Body of pancreas (tissue), 4 donors: ENCODE data around the gene THOP1. TPM values are rescaled to one million over a fixed set of nuclear protein-coding genes. Genes with fewer than 3 reads are reported as not detected.

ENCODE experiments used
- ATAC-seq: fragments of 150-250 bp; one replicate; pipeline ENCODE4 v1.9.1; 2016
- DNase-seq, 4 donors: peaks; one replicate each; pipeline ENCODE4 v3.0.0-alpha.2; 2019
- H3K27ac ChIP-seq, 4 donors: fragments of 200-600 bp; sonication (generic); 1 replicate in 3 of 4; 2 replicates in 1 of 4; pipeline versions ENCODE4 v1.5.1 to v1.6.1; 2016 to 2019; ENCODE audit warnings: mild to moderate bottlenecking in 1 of 4, mixed read lengths in 1 of 4, moderate library complexity in 1 of 4
- H3K27me3 ChIP-seq, 2 donors: fragments of 200-600 bp; sonication (generic); one replicate each; pipeline ENCODE4 v1.6.0; 2016; ENCODE audit warnings: mild to moderate bottlenecking in 1 of 2
- H3K36me3 ChIP-seq, 2 donors: fragments of 200-600 bp; sonication (generic); replicated peaks in 1 of 2; 2 replicates each; pipeline ENCODE4 v1.5.1; 2016; ENCODE audit warnings: low read depth in 2 of 2; ENCODE audit not compliant: insufficient read depth in 1 of 2
- H3K4me1 ChIP-seq: fragments of 200-600 bp; sonication (generic); one replicate; pipeline ENCODE4 v1.6.0; 2016
- H3K4me3 ChIP-seq, 2 donors: fragments of 200-600 bp; sonication (generic); 1 replicate in 1 of 2; 2 replicates in 1 of 2; pipeline ENCODE4 v1.5.1; 2016 to 2019
- H3K9me3 ChIP-seq, 3 donors: fragments of 200-600 bp; sonication (generic); 1 replicate in 2 of 3; 2 replicates in 1 of 3; pipeline ENCODE4 v1.5.1; 2016
- CTCF ChIP-seq, 7 experiments: fragments of 450-650 bp in 4 of 7; fragments of 200-600 bp in 3 of 7; sonication (generic) in 3 of 7; IDR thresholded peaks; one replicate each; pipeline ENCODE4 v1.5.1; 2016 to 2019; ENCODE audit warnings: antibody characterized with exemption in 7 of 7
- POLR2A ChIP-seq, 3 donors: fragments of 450-650 bp; IDR thresholded peaks; one replicate each; pipeline ENCODE4 v1.6.1; 2016; ENCODE audit warnings: antibody characterized with exemption in 3 of 3, mild to moderate bottlenecking in 2 of 3
- WGBS, 2 donors: methylation state at CpG; one replicate each; pipeline ENCODE4 v1.1.5; 2017; 5-methylcytosine and 5-hydroxymethylcytosine counted together
- intact Hi-C: fragments of 100-400 bp; cut with DNase I; formaldehyde crosslinking; loops from one replicate; pipeline ENCODE4 v1.15.1; 2023
- total RNA-seq, 2 donors: library from RNA; depleted of rRNA; stranded (reverse); fragments of >200 nt; gene quantifications; one replicate each; pipeline ENCODE4 v1.1.0, GENCODE V29; 2016

THOP1 gene
- total RNA-seq, 2 donors from 2014 or later, result 17.5 to 19.7 TPM

DNA sequence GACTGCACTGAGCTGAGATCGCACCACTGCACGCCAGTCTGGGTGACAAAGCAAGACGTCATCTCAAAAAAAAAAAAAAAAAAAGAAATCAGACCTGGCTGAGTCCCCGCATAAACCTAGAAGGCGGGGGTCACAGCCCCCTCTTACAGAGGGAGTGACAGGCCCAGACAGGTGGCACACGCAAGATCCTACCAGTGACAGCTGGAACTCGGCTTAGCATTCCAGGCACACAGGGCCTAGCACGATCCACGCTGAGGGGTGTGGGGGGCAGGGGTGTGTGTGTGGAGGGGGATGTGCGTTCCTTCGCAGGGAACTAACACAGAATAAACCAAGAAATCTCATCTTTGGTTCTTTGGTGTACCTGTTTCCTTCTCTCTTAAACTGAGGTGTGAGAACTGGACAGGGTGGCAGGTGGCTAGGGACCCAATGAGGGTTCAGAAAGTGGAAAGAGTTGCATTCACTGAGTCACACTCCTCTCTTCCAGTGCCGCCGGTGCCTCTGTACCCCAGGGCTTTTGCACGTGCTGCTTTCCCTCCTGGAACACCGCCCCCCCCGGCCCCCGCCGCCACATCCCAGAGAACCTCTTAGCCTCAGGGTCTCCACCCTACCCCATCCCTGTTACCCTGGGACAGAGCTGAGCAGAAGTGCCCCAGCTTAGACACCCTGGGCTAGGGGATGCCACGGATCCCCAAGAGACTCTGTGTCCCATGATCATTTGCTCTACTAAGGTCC lies 7.2 kb upstream of the THOP1 start:
- 87 to 96% methylated on average over 13 to 19 of the region's 19 CpGs for WGBS, 2 donors
- H3K9me3 ChIP-seq, result no peaks in the 10 kb centered on the region
- H3K27ac ChIP-seq, result no peak overlapping the region
- no peaks in the 10 kb centered on the region for H3K27me3 ChIP-seq
- no peaks in the 10 kb centered on the region for H3K36me3 ChIP-seq
- H3K4me3 ChIP-seq, result no peak overlapping the region
- no peak for DNase-seq
- no peak for ATAC-seq
- intact Hi-C loops, result no loop called here
- TF ChIP-seq POLR2A (IDR thresholded peaks at IDR 0.05), result no peak
- no peak for TF ChIP-seq CTCF (IDR thresholded peaks at IDR 0.05)
- H3K4me1 ChIP-seq, result peaks cover 23% of the 10 kb centered on the region

GRCh38 chr19:2779121-2779740 lies 6.1 kb upstream of the THOP1 start:
- 69 to 77% methylated on average over 12 to 14 of the region's 14 CpGs for WGBS, 2 donors
- Histone ChIP-seq H3K36me3 (no peaks in the 10 kb centered on the region), H3K27me3 (no peaks in the 10 kb centered on the region), H3K4me3 (no peak overlapping the region), H3K4me1 (peaks cover 31% of the 10 kb centered on the region), H3K9me3 (no peaks in the 10 kb centered on the region), H3K27ac (no peak overlapping the region)
- TF ChIP-seq POLR2A (IDR thresholded peaks at IDR 0.05), result no peak
- TF ChIP-seq CTCF (IDR thresholded peaks at IDR 0.05), result no peak
- no peak for ATAC-seq
- intact Hi-C loops, result no loop called here
- no peak for DNase-seq

GRCh38 chr19:2780284-2780683 lies 5.0 kb upstream of the THOP1 start:
- TF ChIP-seq POLR2A (IDR thresholded peaks at IDR 0.05) (no peak), CTCF (IDR thresholded peaks at IDR 0.05) (no peak)
- Histone ChIP-seq H3K27ac (no peak overlapping the region), H3K27me3 (no peaks in the 10 kb centered on the region), H3K4me1 (peaks cover 40% of the 10 kb centered on the region), H3K4me3 (no peak overlapping the region), H3K36me3 (no peaks in the 10 kb centered on the region), H3K9me3 (no peaks in the 10 kb centered on the region)
- no peak for ATAC-seq
- DNase-seq, result no peak
- intact Hi-C loops, result no loop called here
- 79 to 97% methylated on average over 6 to 7 of the region's 7 CpGs for WGBS, 2 donors

GRCh38 chr19:2782329-2782935 lies 2.9 kb upstream of the THOP1 start:
- TF ChIP-seq POLR2A (IDR thresholded peaks at IDR 0.05) (no peak), CTCF (IDR thresholded peaks at IDR 0.05) (no peak)
- Histone ChIP-seq H3K9me3 (no peaks in the 10 kb centered on the region), H3K4me1 (peaks cover 48% of the 10 kb centered on the region), H3K4me3 (peak overlapping the region; percentile 96 to 97), H3K27ac (peak overlapping the region in 3 of 4 donors; percentile 91 to 95 (median 93)), H3K27me3 (no peaks in the 10 kb centered on the region), H3K36me3 (no peaks in the 10 kb centered on the region)
- DNase-seq (peak in 1 of 4 donors; percentile 16), ATAC-seq (no peak)
- intact Hi-C loops, result no loop called here
- WGBS, 2 donors, result 0 to 1% methylated on average over 9 to 24 of the region's 24 CpGs
